Measurements from ENCODE around the gene PHTF2.
"Not testable (repeated sequence)": the region's sequence is repeated elsewhere in the genome, so short reads cannot be mapped to it uniquely, and the experiment has no call there.

PHTF2 gene

DNA sequence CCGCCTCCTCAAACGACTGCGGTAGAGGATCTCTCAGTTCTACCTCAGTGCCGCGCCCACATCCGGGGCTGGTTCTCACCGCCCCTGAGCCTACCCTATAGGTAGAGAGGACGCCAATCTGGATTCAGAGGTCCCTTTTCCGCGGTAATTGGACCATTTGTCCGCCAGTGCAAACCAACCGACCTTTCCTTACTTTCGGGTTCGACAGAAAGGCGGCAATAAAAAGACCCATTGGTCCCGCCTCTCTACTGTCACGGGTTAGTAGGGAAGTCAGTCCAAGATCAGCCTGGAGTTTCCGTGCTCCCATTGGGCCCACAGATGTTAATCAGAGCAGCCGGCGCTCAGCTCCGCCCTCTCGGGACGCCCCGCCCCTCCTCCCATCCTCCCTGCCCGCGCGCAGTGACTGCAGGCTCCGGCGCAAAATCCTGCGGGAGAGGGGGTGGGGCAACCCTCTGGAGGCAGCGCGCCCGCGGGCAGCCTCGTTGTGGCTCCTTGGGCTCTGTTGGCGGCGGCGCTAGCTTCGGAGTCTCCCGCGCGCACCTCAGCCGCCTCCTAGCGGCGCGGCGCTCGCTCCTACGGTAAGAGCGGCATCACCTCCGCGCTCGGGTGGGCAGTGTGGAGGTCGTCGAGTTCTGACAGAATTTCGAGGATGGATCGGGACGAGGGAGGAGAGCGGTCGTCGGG is at the start of gene PHTF2, which contains the start of gene TMEM60:
TSS of gene PHTF2 (plus strand) at position 380 of the 684 bp plus-strand sequence.
TSS of gene TMEM60 (minus strand) at position 41 of the 684 bp plus-strand sequence. CDS start 4,061 bp downstream, outside the sequence.
- DNase-seq, result peak; percentile 90

DNA sequence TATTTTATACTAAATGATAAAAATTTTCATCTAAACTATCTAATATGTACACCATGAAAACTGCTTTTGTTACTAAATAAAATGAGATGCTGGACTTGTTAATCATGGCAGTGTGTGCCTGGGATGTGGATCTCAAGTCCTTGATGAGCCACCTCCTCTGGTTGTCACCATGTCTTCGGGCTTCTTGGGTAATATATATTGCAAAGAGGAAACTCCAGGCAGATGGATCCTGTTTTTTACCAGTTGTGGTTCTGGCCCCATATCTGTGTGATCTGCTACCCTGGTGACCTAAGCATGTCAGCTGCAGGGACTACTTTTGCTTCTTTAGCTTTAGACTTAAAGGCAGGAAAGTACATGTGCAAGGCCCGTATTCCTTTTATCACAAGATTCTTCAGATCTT is 46.6 kb upstream of the PHTF2 start:
- no peak for DNase-seq

DNA sequence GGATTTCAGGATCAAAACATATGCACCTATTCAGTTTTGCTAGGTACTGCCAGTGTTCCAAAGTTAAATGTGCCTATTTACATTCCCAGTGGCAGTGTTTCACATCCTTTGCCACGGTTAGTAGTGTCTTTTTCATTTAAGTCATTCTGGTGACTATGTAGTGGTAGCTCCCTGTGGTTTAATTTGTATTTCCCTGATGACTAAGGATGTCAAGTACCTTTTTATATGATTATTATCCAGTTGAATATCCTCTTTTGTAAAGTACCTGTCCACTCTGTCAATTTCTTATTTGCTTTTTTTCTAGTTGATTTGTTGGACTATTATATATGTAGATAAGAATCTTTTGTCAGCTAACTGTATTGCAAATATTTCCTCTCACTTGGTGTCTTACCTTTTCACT is 45.4 kb upstream of the PHTF2 start:
- no peak for DNase-seq

DNA sequence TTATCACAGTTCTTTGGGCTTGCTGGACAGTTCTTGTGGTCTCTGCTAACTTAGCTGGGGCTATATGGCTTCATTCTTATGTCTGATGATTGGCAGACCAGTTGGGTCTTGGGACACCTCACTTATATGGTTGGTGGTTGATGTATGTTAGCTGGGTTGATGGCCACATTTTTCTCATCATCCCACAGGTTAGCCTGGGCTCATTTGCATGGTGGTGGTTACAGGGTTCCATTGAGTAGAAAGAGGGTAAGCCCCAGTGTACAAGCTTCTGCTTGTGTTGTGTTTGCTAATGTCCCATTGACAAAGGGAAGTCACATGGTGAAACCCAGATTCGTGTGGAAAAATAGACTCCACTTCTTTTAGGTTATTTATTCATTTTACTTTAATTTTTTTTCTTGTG is 41.0 kb upstream of the PHTF2 start:
- no peak for DNase-seq

DNA sequence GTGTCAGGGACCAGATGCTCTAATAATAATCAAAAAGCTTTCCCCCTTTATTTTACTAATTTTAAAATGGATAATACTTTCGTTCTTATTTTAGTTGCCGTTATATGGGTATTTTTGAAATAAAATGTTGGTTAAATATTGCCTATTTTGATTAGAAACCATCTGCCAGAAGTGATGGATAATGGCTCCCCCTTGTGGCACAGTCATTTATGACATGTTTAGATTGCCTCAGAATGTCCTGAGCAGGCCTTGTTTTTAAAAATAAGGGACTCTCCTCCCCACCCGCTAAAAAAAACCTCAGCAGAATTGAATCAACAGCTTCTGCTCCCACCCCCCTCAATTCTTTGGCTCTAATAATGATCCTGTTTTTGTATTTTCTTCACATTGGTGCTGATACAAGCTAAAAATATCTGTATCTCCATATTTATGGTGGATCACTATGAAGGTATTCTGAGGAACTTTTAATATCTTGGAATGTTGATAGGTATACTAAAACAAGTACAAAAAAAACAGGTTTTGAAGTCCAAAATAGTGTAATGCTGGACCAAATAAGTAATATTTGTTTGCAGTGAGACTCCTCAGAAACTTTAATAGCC is 39.2 kb upstream of the PHTF2 start:
- DNase-seq, result peak; percentile 24

DNA sequence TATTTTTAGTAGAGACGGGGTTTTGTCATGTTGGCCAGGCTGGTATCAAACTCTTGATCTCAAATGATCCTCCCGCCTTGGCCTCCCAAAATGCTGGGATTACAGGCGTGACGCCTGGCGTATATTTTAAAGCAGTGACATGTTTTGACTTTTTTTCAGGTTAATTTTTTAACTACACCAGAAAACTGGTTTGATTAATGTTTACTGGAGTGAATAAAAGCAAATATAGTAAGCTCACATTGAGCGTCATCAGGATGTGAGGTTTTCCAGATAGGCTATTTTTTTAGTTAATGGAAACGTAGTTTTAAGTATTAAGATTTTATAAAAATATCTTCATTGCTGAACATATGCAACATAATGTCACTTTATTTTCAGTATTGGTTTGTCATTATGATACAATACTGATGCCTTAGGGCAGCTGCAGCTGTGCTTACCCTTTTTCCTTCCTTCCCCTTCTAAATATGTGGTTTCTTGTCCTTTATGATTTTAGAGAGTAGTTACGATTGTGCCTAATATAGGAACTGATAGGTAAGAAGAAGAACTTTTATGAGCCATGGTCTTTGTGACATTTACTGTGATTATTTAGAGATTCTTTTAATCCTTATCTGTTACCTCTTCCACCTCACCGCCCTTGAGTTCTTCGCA is 37.6 kb upstream of the PHTF2 start:
- DNase-seq, result no peak

DNA sequence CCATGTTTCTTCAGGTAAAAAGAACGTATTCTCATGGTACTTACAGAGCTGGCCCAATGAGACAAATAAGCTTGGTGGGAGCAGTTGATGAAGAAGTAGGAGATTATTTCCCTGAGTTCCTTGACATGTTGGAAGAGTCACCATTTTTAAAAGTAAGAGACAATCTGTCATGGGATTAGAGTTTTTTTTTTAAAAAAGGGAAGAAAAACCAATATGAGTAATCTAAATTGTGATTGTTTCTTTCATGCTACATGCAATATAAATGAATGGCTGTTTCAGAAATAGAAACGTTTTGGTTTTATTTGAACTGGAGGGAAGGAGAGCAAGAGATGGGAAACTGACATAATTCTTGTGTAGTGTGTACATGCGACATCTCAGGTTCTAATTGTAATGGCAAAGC is 33.1 kb upstream of the PHTF2 start:
- DNase-seq, result no peak

DNA sequence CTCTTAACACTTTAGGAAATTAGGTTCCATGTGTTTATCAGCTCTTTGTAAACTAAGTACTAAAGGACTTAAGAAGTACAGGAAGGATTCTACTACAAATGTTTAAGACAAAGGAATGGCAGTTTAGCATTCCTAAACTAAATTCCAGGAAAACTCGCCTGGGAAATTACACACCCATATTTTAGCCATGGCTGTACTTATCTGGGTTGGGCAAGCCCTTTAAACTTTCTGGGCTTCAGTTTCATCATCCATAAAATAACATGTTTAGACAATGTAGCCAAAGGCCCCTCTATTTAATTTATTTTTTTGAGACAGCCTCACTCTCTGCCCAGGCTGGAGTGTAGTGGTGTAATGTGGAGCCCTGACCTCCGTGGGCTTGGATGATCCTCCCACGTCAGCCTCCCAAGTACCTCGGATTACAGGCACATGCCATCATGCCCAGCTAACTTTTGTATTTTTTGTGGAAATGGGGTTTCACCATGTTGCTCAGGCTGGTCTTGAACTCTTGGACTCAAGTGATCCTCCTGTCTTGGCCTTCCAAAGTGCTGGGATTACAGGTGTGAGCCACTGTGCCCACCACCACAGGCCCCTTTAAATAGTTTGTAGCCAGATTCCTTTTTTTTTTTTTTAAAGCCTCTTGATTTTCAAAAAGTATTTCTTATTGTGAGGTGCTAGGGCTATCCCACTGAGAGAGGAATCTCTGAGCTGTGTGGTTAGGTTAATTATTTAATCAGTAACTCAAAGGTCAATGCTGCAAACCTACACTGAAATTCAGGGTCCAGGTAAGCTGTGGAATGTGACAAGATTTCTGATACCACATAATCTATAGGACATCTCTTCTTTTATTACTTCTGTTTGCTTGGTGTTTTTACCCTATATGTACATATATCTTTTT is 32.4 kb upstream of the PHTF2 start:
- DNase-seq, result no peak

DNA sequence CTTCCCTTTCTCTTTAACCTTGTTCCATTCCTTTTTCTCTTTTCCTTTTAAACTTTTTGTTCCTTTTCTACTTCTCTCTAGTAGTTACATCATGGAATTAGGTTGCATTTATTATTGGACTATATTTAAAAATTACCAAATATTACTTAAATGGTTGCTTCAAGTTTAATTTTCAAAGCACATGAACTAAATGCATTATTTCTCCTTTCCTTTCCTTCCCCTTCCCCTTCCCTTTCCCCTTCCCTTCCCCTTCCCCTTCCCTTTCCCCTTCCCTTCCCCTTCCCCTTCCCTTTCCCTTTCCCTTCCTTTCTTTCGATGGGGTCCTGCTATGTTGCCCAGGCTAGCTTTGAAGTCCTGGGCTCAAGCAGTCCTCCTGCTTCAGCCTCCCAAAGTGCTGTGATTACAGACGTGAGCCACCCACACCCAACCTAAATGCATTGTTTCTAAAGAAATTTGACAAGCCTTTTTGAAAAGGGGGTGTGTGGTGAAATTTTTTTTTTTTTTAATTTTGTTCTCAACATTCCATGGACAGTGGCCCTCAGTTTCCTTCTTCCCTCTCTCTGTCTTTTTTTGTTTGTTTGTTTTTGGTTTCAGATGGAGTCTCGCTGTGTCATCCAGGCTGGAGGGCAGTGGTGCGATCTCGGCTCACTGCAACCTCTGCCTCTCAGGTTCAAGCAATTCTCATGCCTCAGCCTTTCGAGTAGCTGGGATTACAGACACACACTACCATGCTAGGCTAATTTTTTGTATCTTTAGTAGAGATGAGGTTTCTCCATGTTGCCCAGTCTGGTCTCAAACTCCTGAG is 31.6 kb upstream of the PHTF2 start:
- DNase-seq, result no peak

DNA sequence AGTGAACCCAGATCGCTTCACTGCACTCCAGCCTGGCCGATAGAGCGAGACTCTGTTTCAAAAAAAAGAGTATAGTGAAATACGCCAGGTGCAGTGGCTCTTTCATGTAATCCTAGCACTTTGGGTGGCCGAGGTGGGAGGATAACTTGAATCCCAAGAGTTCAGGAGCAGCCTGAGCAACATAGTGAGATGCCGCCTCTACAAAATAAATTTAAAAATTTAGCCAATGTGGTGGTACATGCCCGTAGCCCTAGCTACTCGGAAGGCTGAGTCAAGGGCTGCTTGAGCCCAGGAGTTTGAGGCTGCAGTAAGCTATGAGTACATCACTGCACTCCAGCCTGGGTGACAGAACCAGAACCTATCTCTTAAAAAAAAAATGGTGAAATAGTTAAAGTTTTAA is 28.3 kb upstream of the PHTF2 start:
- no peak for DNase-seq

DNA sequence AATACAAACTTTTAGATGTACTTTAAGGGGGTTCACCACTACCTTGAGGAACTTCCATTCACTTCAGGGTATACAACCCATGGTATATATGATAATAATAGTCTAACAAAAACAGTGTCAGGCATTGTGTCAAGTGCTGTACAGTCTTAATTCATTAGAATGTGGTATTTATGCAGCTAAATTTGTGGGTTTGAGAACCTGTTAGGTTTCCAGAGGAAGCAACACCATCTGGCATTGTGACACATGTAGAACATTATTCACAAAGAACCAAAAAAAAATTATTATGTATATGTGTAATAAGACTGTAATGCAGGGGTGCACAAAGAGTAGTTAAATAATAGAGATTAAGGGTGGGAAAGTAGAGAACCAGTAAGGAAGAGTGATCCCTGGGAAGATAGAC is 26.7 kb upstream of the PHTF2 start:
- no peak for DNase-seq

DNA sequence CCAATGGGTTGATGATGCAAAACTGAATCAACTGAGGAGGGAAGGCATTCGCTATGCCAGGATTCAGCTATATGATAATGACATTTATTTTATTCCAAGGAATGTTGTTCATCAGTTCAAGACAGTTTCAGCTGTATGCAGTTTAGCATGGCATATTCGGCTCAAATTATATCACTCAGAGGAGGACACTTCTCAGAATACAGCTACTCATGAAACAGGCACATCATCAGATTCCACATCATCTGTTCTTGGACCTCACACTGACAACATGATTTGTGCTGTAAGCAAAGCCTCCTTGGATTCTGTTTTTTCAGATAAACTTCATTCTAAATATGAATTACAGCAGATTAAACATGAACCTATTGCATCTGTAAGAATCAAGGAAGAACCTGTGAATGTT is 20.0 kb upstream of the PHTF2 start:
- no peak for DNase-seq

DNA sequence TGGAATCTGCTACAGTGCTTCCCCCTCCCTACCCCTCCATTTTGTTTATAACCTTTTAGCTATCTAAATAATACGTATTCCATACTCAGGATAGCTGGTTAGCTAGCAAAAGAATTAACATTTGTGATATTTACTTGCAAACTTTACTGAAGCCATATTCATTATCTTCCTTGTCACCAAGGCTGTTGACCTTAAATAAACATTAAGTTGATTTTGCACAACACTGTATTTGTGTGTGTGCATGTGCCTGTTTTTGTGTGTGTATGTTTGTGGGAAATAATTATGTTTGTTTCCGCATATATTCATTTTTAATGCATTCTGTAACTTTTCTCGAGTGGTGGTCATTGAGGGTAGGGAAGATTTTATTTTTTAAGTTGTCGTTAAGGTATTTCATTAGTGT is 16.2 kb upstream of the PHTF2 start:
- no peak for DNase-seq

DNA sequence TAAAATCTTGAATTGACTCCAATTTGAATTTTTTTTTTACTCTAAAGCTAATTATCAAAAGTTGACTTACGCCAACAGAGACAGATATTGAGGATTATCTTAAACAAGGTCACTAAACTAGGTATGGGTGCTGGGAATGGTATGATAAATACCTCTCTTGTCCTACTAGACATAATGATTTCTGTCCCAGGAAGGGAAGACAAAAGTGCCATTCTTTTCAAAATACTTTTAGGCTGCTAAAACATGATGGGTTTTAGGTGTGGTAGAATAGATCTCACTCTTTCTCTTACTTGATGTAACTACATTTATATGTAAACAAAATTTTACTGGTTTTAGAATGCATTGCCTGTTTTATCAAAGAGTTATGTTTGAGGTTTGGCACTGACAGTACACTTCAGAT is 15.5 kb upstream of the PHTF2 start:
- DNase-seq, result no peak

DNA sequence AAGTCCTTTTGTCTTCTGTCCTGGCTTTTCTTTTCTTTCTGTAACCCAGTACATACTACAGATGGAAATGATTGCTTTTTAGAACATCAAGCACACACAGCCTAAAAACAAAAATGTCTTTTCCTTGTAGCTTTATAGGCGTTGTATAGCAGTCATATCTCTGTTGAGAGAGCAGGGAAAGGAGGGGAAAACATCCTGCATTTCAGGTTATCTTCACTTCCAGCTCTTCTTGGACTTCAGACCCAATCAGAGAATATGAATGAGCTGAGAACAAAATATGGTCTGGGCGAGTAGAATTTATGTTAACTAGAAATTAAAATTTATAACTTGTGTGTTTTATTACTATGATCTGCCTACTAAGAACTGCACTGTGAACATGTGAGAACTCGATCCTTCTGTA is 15.0 kb upstream of the PHTF2 start:
- DNase-seq, result no peak

DNA sequence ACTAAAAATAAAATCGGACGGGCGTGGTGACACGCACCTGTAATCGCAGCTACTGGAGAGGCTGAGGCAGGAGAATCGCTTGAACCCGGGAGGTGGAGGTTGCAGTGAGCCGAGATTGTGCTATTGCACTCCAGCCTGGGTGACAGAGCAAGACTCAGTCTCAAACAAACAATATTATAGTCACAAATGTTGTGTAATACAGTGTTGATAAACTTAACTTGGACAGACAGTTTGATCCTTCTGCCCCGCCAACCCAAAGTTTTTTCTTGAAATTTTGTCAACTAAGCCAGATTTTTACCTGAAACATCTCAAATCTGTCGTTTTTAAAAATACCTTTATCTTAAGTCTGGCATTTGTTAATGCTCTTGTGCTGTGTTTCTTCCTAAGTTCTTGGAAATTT is 14.1 kb upstream of the PHTF2 start:
- DNase-seq, result not testable (repeated sequence)

DNA sequence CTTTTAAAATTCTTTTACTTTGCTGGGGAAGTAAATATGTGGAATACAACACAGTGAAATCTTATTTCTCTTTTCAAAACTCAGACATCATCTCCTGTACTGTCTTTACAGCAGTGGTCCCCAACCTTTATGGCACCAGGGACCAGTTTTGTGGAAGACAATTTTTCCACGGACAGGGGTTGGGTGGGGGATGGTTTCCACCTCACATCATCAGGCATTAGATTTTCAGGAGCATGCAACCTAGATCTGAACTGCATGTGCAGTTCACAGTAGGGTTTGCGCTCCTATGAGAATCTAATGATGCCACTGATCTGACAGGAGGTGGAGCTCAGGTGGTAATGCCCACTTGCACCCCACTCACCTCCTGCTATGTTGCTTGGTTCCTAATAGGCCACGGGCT is 12.6 kb upstream of the PHTF2 start:
- no peak for DNase-seq

DNA sequence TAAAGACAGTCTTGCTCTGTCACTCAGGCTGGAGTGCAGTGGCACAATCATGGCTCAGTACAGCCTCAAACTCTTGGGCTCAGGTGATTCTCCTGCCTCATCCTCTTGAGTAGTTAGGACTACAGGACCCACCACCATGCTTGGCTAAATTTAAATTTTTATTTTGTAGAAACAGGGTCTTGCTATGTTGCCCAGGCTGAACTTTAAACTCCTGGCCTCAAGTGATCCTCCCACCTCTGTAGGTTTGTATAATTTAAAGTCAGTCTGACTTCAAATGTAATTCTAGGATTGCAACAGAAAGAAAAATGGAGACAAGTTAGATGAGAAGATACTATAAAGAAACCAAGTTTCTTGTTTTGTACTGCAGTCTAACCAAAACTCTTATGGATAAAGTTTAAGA is 11.8 kb upstream of the PHTF2 start:
- DNase-seq, result no peak

DNA sequence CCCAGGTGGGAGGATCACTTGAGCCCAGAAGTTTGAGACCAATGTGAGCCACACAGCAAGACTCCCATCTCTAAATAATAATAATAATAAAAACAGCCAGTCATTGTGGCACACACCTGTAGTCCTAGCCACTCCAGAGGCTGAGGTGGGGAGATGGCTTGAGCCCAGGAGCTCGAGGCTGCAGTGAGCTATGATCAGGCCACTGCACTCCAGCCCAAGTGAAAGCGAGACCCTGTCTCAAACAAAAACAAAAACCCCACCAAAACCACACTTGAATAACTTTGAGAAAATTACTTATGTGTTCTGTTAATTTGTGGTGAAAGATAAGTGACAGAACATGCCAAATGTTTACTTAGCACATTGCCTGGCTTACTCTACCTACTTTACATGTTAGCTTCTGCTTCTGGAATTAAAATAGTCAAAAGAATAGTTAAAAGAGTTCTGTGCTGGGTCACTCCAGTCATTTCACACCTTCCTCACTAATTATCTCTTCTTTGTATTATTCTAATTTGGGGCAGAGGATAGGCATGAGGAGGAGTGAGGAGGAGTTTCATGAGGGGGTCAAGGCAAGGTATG is 10.2 kb upstream of the PHTF2 start:
- no peak for DNase-seq

DNA sequence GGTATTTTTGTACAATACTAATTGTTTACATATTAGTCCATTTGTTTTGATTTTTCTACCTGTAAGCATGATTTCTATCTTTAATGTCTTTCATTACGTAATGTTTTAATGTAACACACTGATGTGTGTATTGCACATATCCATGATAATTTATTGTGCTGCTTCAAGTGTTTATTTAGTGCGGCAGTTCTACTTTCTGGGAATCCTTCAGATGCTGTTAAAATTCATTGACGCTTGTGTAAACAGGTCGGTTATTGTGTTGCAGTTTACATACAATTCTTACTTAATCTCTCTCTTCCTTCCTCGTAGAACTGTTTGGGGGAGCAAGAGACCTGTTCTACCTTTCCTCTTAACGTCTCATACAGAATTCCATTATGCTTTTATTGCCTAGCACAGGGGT is 7.2 kb upstream of the PHTF2 start:
- no peak for DNase-seq

DNA sequence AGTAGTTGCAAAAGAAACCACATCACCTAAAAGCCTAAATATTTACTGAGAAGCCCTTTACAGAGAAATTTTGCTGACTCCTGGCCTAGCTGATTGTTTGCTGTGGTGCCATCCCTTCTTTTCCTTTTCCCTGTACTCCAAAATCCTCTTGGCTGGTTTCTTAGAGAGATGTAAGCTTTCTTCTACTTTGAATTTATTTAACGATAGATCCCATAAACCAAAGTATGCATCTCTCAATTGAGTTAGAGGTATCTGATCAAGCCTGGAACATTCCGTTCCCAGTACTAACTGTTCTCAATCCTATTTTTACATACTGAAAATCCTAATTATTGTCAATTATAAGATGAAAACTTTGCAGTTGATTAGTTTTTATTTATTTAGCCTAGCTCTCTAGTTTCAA is 6.6 kb upstream of the PHTF2 start:
- DNase-seq, result no peak

DNA sequence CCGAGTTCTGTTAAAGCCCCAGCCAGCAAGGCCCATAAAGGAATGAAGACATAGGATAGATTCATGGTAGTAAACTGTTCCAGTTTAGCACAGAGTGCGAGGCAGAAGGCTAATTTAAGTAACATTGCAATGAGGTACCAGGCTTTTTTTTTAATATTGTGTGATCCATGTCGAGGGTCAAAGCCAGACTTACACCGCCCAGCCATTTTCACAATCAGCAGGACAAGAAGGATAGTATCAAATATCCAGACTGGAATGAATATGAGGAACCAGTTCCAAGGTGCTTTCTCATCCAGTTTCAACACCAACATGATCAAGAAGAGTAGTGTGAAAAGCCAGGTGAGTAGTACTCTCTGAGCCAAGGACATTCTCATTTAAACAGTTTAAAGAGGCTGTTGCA is 4.6 kb upstream of the PHTF2 start:
- DNase-seq, result no peak

Measured in activated effector memory CD4-positive, alpha-beta T cell treated with Interleukin-2 at 50 U/mL for 16 hours (primary cell).